CD4-positive, alpha-beta T cell treated with Interleukin-6 for 4 hours (primary cell): ENCODE measurements around the gene BID.
"Not testable (repeated sequence)": the region's sequence is repeated elsewhere in the genome, so short reads cannot be mapped to it uniquely, and the experiment has no call there.

Experiments
- DNase-seq: peaks from one replicate; pipeline ENCODE4 v3.0.0-alpha.2; 2020; ENCODE audit warnings: mixed read lengths

The BID gene

DNA sequence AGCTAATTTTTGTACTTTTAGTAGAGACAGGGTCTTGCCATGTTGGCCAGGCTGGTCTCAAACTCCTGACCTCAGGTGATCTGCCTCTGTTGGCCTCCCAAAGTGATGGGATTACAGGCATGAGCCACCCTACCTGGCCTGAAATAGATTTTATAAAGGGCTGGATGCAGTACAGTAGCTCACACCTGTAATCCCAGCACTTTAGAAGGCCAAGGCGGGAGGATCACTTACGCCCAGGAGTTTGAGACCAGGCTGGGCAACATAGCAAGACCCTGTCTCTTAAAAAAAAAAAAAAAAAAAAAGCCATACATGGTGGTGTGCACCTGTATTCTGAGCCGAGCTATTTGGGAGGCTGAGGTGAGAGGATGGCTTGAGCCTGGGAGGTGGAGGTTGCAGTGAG, 76.0 kb downstream of the BID start:
- not testable (repeated sequence) for DNase-seq

DNA sequence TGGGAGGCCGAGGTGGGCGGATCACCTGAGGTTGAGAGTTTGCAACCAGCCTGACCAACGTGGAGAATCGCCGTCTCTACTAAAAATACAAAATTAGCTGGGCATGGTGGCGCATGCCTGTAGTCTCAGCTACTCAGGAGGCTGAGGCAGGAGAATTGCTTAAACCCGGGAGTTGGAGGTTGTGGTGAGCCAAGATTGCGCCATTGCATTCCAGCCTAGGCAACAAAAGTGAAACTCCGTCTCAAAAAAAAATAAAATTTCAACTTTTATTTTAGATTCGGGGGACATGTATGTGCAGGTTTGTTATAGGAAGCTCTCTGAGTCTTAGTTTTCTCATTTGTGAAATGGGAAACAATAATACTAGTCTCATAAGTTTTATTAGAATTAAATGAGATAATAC, 77.1 kb downstream of the BID start:
- DNase-seq, result not testable (repeated sequence)

DNA sequence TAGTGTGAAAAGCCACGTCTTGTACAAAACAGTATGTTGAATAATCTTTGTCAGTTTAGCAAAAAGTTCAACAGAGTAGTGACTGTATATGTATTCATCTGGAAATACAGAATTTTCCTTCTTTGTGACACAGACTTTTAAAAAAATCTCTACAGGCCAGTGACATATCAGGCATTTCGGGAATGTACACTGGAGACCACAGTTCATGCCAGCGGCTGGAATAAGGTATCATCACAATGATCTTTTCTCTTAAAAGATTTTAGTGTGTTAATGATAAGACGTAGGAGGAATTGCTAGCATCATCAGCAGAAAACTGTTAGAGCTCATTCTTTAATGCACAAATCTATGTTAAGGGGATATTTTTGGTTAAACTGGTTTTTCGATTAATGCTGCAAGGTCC, 78.3 kb downstream of the BID start:
- DNase-seq, result no peak

DNA sequence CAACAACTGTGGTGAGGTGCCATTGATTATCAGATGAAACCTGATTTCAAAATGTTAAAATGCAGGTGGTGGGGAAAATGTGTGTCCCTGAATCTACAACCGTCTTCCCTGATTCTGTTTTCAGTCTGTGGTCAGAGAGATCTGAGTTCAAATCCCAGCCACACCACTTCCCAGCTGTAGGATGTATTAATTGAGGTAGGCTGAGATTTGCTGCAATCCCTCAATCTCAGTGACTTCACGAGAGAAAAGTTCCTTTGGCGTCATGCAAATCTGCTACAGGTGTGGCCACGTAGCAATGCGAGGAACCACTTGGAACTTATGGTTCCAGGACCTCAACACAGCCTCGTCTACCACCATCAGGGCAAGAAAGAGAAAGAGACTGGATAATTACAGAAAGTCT, 79.5 kb downstream of the BID start:
- DNase-seq, result no peak

DNA sequence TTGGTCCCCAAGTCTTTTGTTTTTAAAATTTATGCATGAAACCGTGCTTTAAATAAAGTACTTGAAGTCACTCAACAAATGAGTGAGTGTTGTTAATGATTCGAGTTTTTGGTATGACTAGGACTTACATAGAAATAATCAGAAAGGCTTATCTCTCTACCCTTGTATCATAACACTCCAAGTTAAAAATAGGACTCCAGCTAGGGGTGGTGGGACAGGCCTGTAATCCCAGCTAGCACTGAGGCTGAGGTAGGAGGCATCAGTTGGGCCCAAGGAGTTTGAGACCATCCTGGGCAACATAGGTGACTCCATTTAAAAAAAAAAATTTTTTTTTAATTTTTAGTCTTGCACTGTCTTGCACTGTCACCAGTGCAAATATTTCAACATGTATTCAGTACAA, 80.1 kb downstream of the BID start:
- DNase-seq, result no peak

DNA sequence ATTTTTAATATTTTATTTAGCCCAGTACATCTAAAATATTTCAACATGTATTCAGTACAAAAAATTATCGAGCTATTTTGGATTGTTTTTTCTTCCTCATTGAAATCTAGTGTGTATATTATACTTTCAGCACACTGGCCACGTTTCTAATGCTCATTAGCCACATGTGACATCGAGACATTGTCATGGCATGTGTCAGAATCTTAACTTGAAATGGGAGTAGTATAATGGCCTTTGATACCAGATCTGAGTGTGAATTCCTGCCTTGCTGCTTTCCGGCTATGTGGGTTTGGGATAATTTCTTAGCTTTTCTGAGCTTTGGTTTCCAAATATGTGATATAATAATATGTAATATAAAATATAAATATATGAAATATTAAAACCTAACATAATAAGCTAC, 81.4 kb downstream of the BID start:
- no peak for DNase-seq

DNA sequence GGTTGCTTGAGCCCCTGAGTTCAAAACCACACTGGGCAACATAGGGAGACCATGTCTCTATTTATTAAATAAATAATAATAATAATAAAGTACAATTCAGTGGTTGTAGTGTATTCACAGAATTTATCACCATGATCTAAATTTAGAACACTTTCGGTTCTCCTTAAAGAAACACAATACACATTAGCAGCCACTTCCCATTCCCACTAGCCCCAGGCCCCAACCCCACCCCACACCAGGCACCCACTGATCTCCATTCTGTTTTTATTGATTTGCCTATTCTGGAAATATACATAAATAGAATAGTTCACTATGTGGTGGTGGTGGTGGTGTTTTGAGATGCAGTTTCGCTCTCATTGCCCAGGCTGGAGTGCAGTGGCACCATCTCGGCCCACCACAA, 90.0 kb downstream of the BID start:
- no peak for DNase-seq
